Chondrocyte (in vitro differentiated cells): ENCODE results near the gene ZNF225. TPM values are rescaled to one million over a fixed set of nuclear protein-coding genes. Genes with fewer than 3 reads are reported as not detected.
"Not testable (repeated sequence)": the region's sequence is repeated elsewhere in the genome, so short reads cannot be mapped to it uniquely, and the experiment has no call there.

Experiments
- DNase-seq: peaks from one replicate; pipeline ENCODE4 v3.0.0; 2021; ENCODE audit warnings: mixed read lengths, low spot score
- H3K27ac Mint-ChIP-seq: one replicate; pipeline ENCODE4 v1.8.0; 2021; ENCODE audit warnings: mild to moderate bottlenecking, moderate library complexity, mixed read lengths; ENCODE audit not compliant: unreplicated experiment
- H3K27me3 Mint-ChIP-seq: 2 replicates; pipeline ENCODE4 v1.8.0; 2021; ENCODE audit warnings: low read depth, mixed read lengths
- H3K36me3 Mint-ChIP-seq: 2 replicates; pipeline ENCODE4 v1.8.0; 2021; ENCODE audit warnings: low read depth, mixed read lengths
- H3K4me1 Mint-ChIP-seq: 2 replicates; pipeline ENCODE4 v1.8.0; 2021; ENCODE audit warnings: low read depth, mild to moderate bottlenecking, mixed read lengths
- H3K4me3 Mint-ChIP-seq: one replicate; pipeline ENCODE4 v1.8.0; 2021; ENCODE audit warnings: mild to moderate bottlenecking, moderate library complexity, mixed read lengths; ENCODE audit not compliant: unreplicated experiment
- H3K9me3 Mint-ChIP-seq: 2 replicates; pipeline ENCODE4 v1.8.0; 2021; ENCODE audit warnings: low read depth, mixed read lengths
- total RNA-seq: library from RNA; stranded (reverse); gene quantifications from 3 replicates; pipeline ENCODE4 v1.2.1, GENCODE V29; 2021
- TF ChIP-seq, protein P1 (sequence below): fragments of 200-600 bp; sonication (generic); IDR thresholded peaks from 2 replicates; pipeline ENCODE4 v1.5.0; 2021; ENCODE audit warnings: antibody characterized with exemption, mild to moderate bottlenecking, moderate library complexity

Gene ZNF225
- total RNA-seq, 1 donor from 2014 or later = 5.2 TPM

DNA sequence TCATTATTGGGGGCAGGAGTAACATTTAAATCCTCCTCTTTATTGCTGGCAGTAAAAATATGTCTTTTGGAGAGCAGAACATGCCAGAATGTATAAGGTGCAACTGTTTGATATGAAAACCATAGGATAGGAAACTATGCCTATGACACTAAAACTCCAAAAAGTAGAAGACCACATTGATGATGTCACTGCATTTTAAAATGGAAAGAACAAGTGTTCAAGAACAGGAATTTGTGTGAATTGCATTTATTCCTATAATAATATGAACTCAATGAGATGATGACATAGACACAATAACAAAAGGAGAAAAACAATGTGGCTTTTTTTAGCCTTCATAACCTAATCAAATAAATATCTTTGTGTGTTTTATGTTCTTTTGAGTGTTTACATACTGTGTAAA is 3.7 kb upstream of the ZNF225 start:
- no peak for DNase-seq
- Mint-ChIP-seq H3K27me3 (no peaks in the 10 kb centered on the region), H3K9me3 (peaks cover 44% of the 10 kb centered on the region), H3K27ac (no peak overlapping the region), H3K4me1 (peaks cover 15% of the 10 kb centered on the region), H3K36me3 (peaks cover 44% of the 10 kb centered on the region), H3K4me3 (no peak overlapping the region)
- TF ChIP-seq, protein P1, sequence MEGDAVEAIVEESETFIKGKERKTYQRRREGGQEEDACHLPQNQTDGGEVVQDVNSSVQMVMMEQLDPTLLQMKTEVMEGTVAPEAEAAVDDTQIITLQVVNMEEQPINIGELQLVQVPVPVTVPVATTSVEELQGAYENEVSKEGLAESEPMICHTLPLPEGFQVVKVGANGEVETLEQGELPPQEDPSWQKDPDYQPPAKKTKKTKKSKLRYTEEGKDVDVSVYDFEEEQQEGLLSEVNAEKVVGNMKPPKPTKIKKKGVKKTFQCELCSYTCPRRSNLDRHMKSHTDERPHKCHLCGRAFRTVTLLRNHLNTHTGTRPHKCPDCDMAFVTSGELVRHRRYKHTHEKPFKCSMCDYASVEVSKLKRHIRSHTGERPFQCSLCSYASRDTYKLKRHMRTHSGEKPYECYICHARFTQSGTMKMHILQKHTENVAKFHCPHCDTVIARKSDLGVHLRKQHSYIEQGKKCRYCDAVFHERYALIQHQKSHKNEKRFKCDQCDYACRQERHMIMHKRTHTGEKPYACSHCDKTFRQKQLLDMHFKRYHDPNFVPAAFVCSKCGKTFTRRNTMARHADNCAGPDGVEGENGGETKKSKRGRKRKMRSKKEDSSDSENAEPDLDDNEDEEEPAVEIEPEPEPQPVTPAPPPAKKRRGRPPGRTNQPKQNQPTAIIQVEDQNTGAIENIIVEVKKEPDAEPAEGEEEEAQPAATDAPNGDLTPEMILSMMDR = no peak

DNA sequence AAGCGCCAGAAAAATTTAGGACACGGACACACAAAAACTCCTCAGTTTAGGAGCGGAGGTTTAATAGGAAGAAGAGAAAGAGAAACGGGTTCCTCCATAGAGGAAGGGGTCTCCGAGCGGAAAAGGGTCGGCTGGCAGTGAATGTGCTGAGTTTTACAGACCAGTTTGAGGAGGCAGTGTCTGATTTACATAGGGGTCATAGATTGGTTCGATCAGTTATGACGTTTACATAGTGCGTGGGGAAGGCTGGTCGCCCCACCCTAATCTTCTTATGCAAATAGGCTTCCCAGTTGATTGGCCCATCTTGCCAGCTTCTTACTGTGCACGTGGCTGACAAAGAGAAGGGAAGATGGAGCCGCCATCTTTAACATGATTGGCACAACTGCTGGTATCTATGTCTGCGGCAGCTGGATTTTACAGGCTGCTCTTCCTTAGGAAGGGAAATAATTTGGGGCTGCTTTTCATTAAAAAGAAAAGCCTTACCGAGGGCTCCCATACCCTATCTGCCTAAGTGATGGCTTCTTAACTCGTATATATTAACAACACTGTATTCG is 1.2 kb upstream of the ZNF225 start:
- no peak for DNase-seq
- peak overlapping the region; percentile 98 for H3K27ac Mint-ChIP-seq
- TF ChIP-seq, protein P1 = no peak
- H3K36me3 Mint-ChIP-seq = peaks cover 25% of the 10 kb centered on the region
- peak overlapping the region; percentile 94 for H3K4me3 Mint-ChIP-seq
- no peaks in the 10 kb centered on the region for H3K27me3 Mint-ChIP-seq
- peaks cover 21% of the 10 kb centered on the region for H3K4me1 Mint-ChIP-seq
- H3K9me3 Mint-ChIP-seq = peaks cover 30% of the 10 kb centered on the region

DNA sequence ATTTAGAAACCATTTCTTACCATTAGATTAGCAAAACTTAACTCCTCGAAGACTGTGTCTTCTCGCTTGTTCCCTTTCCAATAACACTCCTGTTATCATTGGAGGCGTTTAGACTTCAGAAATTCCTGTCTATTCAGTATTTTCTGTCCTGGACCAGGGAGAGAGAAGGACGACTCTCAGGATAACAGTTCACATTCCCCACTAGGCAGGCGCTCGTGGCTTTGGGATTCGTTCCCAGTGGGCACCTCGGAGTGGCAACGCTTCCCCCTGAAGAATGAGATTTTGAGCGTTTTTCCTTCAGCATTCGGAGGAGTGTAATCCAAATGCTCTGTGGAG is 429 bp upstream of the ZNF225 start:
- peak overlapping the region; percentile 98 for H3K27ac Mint-ChIP-seq
- no peak for DNase-seq
- TF ChIP-seq, protein P1 = peak; percentile 40
- peaks cover 17% of the 10 kb centered on the region for H3K36me3 Mint-ChIP-seq
- peaks cover 21% of the 10 kb centered on the region for H3K4me1 Mint-ChIP-seq
- H3K9me3 Mint-ChIP-seq = peaks cover 22% of the 10 kb centered on the region
- no peaks in the 10 kb centered on the region for H3K27me3 Mint-ChIP-seq
- H3K4me3 Mint-ChIP-seq = peak overlapping the region; percentile 94

DNA sequence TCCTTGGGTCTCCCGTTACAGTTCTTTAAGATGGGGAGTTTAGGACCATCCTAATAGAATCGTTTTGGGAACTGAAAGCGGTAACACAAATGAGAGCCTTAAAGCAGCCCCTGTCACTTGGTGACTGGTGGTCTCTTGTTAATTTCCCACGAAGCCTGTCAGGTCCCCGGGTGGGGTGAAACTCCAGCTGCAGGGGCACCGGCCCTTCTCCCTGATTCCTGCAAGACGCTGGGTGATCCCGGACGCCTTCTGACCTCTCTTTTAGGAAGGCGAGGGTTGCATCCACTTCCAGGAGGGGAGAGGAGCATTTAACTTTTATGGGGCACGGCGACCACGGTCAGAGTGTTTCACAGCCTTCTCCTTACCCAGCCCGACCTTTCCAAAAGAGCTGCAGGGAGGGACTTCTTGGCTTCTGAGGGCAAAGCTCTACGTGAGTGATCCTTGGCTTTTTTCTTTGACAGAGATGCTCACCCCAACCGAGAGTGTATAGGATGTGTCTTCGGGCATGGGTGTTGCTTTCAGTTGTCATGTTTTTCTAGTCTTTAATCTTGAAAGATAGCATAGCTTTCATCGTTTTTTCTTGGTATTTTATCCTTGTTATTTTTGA is 688 bp downstream of the ZNF225 start:
- no peaks in the 10 kb centered on the region for H3K27me3 Mint-ChIP-seq
- H3K36me3 Mint-ChIP-seq = peaks cover 18% of the 10 kb centered on the region

DNA sequence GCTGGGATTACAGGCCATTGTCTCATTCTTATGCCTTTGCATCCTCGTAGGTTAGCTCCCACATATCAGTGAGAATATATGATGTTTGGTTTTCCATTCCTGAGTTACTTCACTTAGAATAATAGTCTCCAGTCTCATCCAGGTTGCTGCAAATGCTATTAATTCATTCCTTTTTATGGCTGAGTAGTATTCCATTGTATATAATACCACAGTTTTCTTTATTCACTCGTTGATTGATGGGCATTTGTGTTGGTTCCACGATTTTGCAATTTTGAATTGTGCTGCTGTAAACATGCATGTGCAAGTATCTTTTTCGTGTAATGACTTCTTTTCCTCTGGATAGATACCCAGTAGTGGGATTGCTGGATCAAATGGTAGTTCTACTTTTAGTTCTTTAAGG is 8.0 kb downstream of the ZNF225 start:
- H3K4me1 Mint-ChIP-seq, H3K27me3 Mint-ChIP-seq, DNase-seq, H3K27ac Mint-ChIP-seq, H3K4me3 Mint-ChIP-seq: not testable (repeated sequence)
- H3K36me3 Mint-ChIP-seq = peaks cover 73% of the 10 kb centered on the region
- H3K9me3 Mint-ChIP-seq = peaks cover 34% of the 10 kb centered on the region

More for the DNA sequence above, 688 bp downstream of the ZNF225 start:
- no peak for DNase-seq
- TF ChIP-seq, protein P1 = no peak
- peak overlapping the region; percentile 98 for H3K27ac Mint-ChIP-seq
- H3K9me3 Mint-ChIP-seq = peaks cover 16% of the 10 kb centered on the region
- peaks cover 21% of the 10 kb centered on the region for H3K4me1 Mint-ChIP-seq
- peak overlapping the region; percentile 94 for H3K4me3 Mint-ChIP-seq

DNA sequence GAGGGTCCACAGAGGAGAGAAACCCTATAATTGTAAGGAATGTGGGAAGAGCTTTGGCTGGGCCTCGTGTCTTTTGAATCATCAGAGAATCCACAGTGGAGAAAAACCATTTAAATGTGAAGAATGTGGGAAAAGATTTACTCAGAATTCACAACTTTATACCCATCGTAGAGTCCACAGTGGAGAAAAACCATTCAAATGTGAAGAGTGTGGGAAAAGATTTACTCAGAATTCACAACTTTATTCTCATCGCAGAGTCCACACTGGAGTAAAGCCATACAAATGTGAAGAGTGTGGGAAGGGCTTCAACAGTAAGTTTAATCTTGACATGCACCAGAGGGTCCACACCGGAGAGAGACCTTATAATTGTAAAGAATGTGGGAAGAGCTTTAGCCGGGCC is 18.8 kb downstream of the ZNF225 start:
- Mint-ChIP-seq H3K36me3 (peaks cover 31% of the 10 kb centered on the region), H3K4me1 (no peaks in the 10 kb centered on the region), H3K9me3 (peaks cover 19% of the 10 kb centered on the region), H3K27me3 (no peaks in the 10 kb centered on the region), H3K4me3 (no peak overlapping the region), H3K27ac (no peak overlapping the region)
- DNase-seq = no peak
- TF ChIP-seq, protein P1 = no peak
